ENCODE measurements around the gene ABCC8.
A peak's percentile ranks its signal among the peaks of the same experiment; 100 is the strongest.

ABCC8 gene

GRCh38 chr11:17423533-17424310 is 52.9 kb downstream of the ABCC8 start:
- no peak for DNase-seq

- no peak for DNase-seq
Observed at GRCh38 chr11:17421781-17422180, 54.9 kb downstream of the ABCC8 start.

GRCh38 chr11:17418444-17419081 is 58.1 kb downstream of the ABCC8 start:
- no peak for DNase-seq

- no peak for DNase-seq
Observed at GRCh38 chr11:17416492-17416891, 60.2 kb downstream of the ABCC8 start.

GRCh38 chr11:17415523-17416104 is 61.0 kb downstream of the ABCC8 start:
- no peak for DNase-seq

GRCh38 chr11:17414992-17415391 is 61.7 kb downstream of the ABCC8 start:
- no peak for DNase-seq

- DNase-seq, result no peak
Observed at GRCh38 chr11:17414317-17414737, 62.3 kb downstream of the ABCC8 start.

- no peak for DNase-seq
Observed at GRCh38 chr11:17413414-17414316, 63.0 kb downstream of the ABCC8 start.

GRCh38 chr11:17412488-17413180 is 64.0 kb downstream of the ABCC8 start:
- DNase-seq, result no peak

- no peak for DNase-seq
Observed at GRCh38 chr11:17411418-17411817, 65.2 kb downstream of the ABCC8 start.

GRCh38 chr11:17410606-17411379 is 65.9 kb downstream of the ABCC8 start:
- peak in 1 of 4 experiments; percentile 12 for DNase-seq

GRCh38 chr11:17408641-17409040 is 68.0 kb downstream of the ABCC8 start:
- DNase-seq, result no peak

- no peak for DNase-seq
Observed at GRCh38 chr11:17408026-17408425, 68.6 kb downstream of the ABCC8 start.

- no peak for DNase-seq
Observed at GRCh38 chr11:17407575-17407974, 69.1 kb downstream of the ABCC8 start.

- no peak for DNase-seq
Observed at GRCh38 chr11:17406818-17407149, 69.9 kb downstream of the ABCC8 start.

- no peak for DNase-seq
Observed at GRCh38 chr11:17406082-17406817, 70.4 kb downstream of the ABCC8 start.

- no peak for DNase-seq
Observed at GRCh38 chr11:17405232-17406005, 71.2 kb downstream of the ABCC8 start.

GRCh38 chr11:17403980-17404759 is 72.5 kb downstream of the ABCC8 start:
- no peak for DNase-seq

- DNase-seq, result no peak
Observed at GRCh38 chr11:17402486-17402885, 74.2 kb downstream of the ABCC8 start.
